ENCODE measurements around the gene MAST2. TPM values are rescaled to one million over a fixed set of nuclear protein-coding genes. Genes with fewer than 3 reads are reported as not detected.

The MAST2 gene
- polyA plus RNA-seq, 1 experiment = 24.7 TPM

GRCh38 chr1:46067652-46068051 is 264.2 kb downstream of the MAST2 start:
- no peak overlapping the region for H3K4me3 ChIP-seq (ENCODE audit: low read depth, low read length)
- H3K27ac ChIP-seq (ENCODE audit: low read depth, low read length) = no peak overlapping the region
- CTCF ChIA-PET = no interaction called here
- POLR2A ChIA-PET = no interaction called here
- no peaks in the 10 kb centered on the region for H3K9me3 ChIP-seq (ENCODE audit: control insufficient read depth, insufficient read depth, low read length)
- no peak for DNase-seq (ENCODE audit: low read depth, low spot score)
- no peaks in the 10 kb centered on the region for H3K27me3 ChIP-seq (ENCODE audit: control insufficient read depth, insufficient read depth, low read length)
- TF ChIP-seq CTCF (IDR thresholded peaks at IDR 0.05; ENCODE audit: low read depth, low read length) = no peak

- POLR2A ChIA-PET = no interaction called here
These were observed 265.1 kb downstream of the MAST2 start for GRCh38 chr1:46068525-46068924.

GRCh38 chr1:46070164-46070814 is 266.9 kb downstream of the MAST2 start:
- no peak for TF ChIP-seq CTCF (IDR thresholded peaks at IDR 0.05; ENCODE audit: low read depth, low read length)
- DNase-seq (ENCODE audit: low read depth, low spot score) = no peak
- ChIA-PET POLR2A (no interaction called here), CTCF (no interaction called here)
- Histone ChIP-seq H3K27me3 (ENCODE audit: control insufficient read depth, insufficient read depth, low read length) (no peaks in the 10 kb centered on the region), H3K27ac (ENCODE audit: low read depth, low read length) (no peak overlapping the region), H3K4me3 (ENCODE audit: low read depth, low read length) (no peak overlapping the region), H3K9me3 (ENCODE audit: control insufficient read depth, insufficient read depth, low read length) (no peaks in the 10 kb centered on the region)

More at GRCh38 chr1:46068525-46068924, 265.1 kb downstream of the MAST2 start:
- Histone ChIP-seq H3K27me3 (ENCODE audit: control insufficient read depth, insufficient read depth, low read length) (no peaks in the 10 kb centered on the region), H3K27ac (ENCODE audit: low read depth, low read length) (no peak overlapping the region), H3K4me3 (ENCODE audit: low read depth, low read length) (no peak overlapping the region), H3K9me3 (ENCODE audit: control insufficient read depth, insufficient read depth, low read length) (no peaks in the 10 kb centered on the region)
- TF ChIP-seq CTCF (IDR thresholded peaks at IDR 0.05; ENCODE audit: low read depth, low read length) = no peak
- CTCF ChIA-PET = interaction anchor here (0.6 kb wide), 1 partner anchor 383 kb away, joined by 3 read pairs; no protein-coding TSS in a partner anchor
- no peak for DNase-seq (ENCODE audit: low read depth, low spot score)

GRCh38 chr1:46072975-46073374 is 269.6 kb downstream of the MAST2 start:
- Histone ChIP-seq H3K27ac (ENCODE audit: low read depth, low read length) (peak overlapping the region; percentile 21), H3K9me3 (ENCODE audit: control insufficient read depth, insufficient read depth, low read length) (no peaks in the 10 kb centered on the region), H3K4me3 (ENCODE audit: low read depth, low read length) (no peak overlapping the region), H3K27me3 (ENCODE audit: control insufficient read depth, insufficient read depth, low read length) (no peaks in the 10 kb centered on the region)
- TF ChIP-seq CTCF (IDR thresholded peaks at IDR 0.05; ENCODE audit: low read depth, low read length) = no peak
- ChIA-PET CTCF (interaction anchor here (1.0 to 1.3 kb wide), 2 partner anchors 36 to 65 kb away, joined by 3 to 4 read pairs; no protein-coding TSS in a partner anchor), POLR2A (no interaction called here)
- DNase-seq (ENCODE audit: low read depth, low spot score) = no peak

- Histone ChIP-seq H3K27me3 (ENCODE audit: control insufficient read depth, insufficient read depth, low read length) (no peaks in the 10 kb centered on the region), H3K4me3 (ENCODE audit: low read depth, low read length) (no peak overlapping the region), H3K9me3 (ENCODE audit: control insufficient read depth, insufficient read depth, low read length) (no peaks in the 10 kb centered on the region), H3K27ac (ENCODE audit: low read depth, low read length) (no peak overlapping the region)
- DNase-seq (ENCODE audit: low read depth, low spot score) = no peak
- TF ChIP-seq CTCF (IDR thresholded peaks at IDR 0.05; ENCODE audit: low read depth, low read length) = no peak
- CTCF ChIA-PET = interaction anchor here (1.2 kb wide), 1 partner anchor 147 kb away, joined by 4 read pairs; no protein-coding TSS in a partner anchor
- POLR2A ChIA-PET = no interaction called here
These were observed 272.9 kb downstream of the MAST2 start for GRCh38 chr1:46076343-46076742.
